IMR-90 (cell line): ENCODE measurements around the gene SLC6A20. TPM values are rescaled to one million over a fixed set of nuclear protein-coding genes. Genes with fewer than 3 reads are reported as not detected.

Source experiments
- ATAC-seq: fragments of 200-7000 bp; cut with Tn5 transposase; 2 replicates; pipeline ENCODE4 v1.9.1; 2020; ENCODE audit warnings: low read depth, mild to moderate bottlenecking, moderate library complexity
- BruUV-seq: library from RNA; stranded (reverse); fragments of 400-500 nt; replicated peaks from 2 replicates; lab custom pipeline; 2021; lab: Mats Ljungman, UMichigan
- CTCF ChIA-PET: fragments of 300-600 bp; formaldehyde crosslinking; extraction: SDS; loops from one replicate; lab custom pipeline; 2021; ENCODE audit warnings: antibody characterized with exemption; lab: Yijun Ruan, JAX
- POLR2A ChIA-PET: fragments of 300-600 bp; sonication (Branson Sonifier 250); formaldehyde crosslinking; loops from one replicate; lab custom pipeline; 2022; ENCODE audit warnings: antibody characterized with exemption; ENCODE audit not compliant: unreplicated experiment; lab: Charles Lee
- DNase-seq: peaks from one replicate; pipeline ENCODE4 v3.0.0; 2013
- H2AFZ ChIP-seq: replicated peaks from 2 replicates; pipeline ENCODE3; 2013; ENCODE audit warnings: low read length, mild to moderate bottlenecking; ENCODE audit not compliant: poor library complexity
- H2AK5ac ChIP-seq: 2 replicates; pipeline ENCODE4 v1.6.1; 2013; ENCODE audit warnings: low read depth, low read length, inconsistent platforms
- H2AK9ac ChIP-seq: replicated peaks from 2 replicates; pipeline ENCODE3; 2013; ENCODE audit warnings: mild to moderate bottlenecking, low read depth, low read length, moderate library complexity; ENCODE audit not compliant: poor library complexity
- H2BK120ac ChIP-seq: 2 replicates; pipeline ENCODE4 v1.6.1; 2013; ENCODE audit warnings: low read depth, low read length, inconsistent platforms
- H2BK15ac ChIP-seq: 3 replicates; pipeline ENCODE4 v1.6.1; 2013; ENCODE audit warnings: low read depth, low read length, inconsistent platforms
- H2BK20ac ChIP-seq: 2 replicates; pipeline ENCODE4 v1.6.1; 2013; ENCODE audit warnings: low read depth, mild to moderate bottlenecking, inconsistent platforms, low read length, moderate library complexity
- H2BK5ac ChIP-seq: 2 replicates; pipeline ENCODE4 v1.6.1; 2013; ENCODE audit warnings: mild to moderate bottlenecking, low read depth, low read length, inconsistent platforms; ENCODE audit not compliant: poor library complexity, severe bottlenecking
- H3K14ac ChIP-seq: replicated peaks from 2 replicates; pipeline ENCODE4 v1.6.1; 2013; ENCODE audit warnings: low read depth, low read length, inconsistent platforms
- H3K18ac ChIP-seq: 2 replicates; pipeline ENCODE4 v1.6.1; 2013; ENCODE audit warnings: low read depth, low read length, control low read depth
- H3K23ac ChIP-seq: 2 replicates; pipeline ENCODE4 v1.6.1; 2013; ENCODE audit warnings: low read depth, low read length, inconsistent platforms
- H3K27ac ChIP-seq: 2 replicates; pipeline ENCODE4 v1.5.1; 2013; ENCODE audit warnings: mild to moderate bottlenecking, control low read depth, low read length; ENCODE audit not compliant: insufficient read depth
- H3K27me3 ChIP-seq: 2 replicates; pipeline ENCODE4 v1.6.1; 2013; ENCODE audit warnings: low read length; ENCODE audit not compliant: control insufficient read depth, insufficient read depth
- H3K36me3 ChIP-seq: 2 replicates; pipeline ENCODE4 v1.6.1; 2013; ENCODE audit warnings: low read length, mixed read lengths; ENCODE audit not compliant: control insufficient read depth, insufficient read depth
- H3K4ac ChIP-seq: 2 replicates; pipeline ENCODE4 v1.6.1; 2013; ENCODE audit warnings: low read depth, low read length, inconsistent platforms
- H3K4me1 ChIP-seq: 2 replicates; pipeline ENCODE4 v1.6.1; 2013; ENCODE audit warnings: low read length, mixed read lengths; ENCODE audit not compliant: control insufficient read depth, insufficient read depth
- H3K4me2 ChIP-seq: 2 replicates; pipeline ENCODE4 v1.6.1; 2013; ENCODE audit warnings: low read depth, mild to moderate bottlenecking, control low read depth, low read length, moderate library complexity
- H3K4me3 ChIP-seq: 2 replicates; pipeline ENCODE4 v1.5.1; 2013; ENCODE audit warnings: low read depth, mild to moderate bottlenecking, control low read depth, low read length, moderate library complexity; ENCODE audit not compliant: insufficient read depth
- H3K56ac ChIP-seq: 2 replicates; pipeline ENCODE4 v1.6.1; 2013; ENCODE audit warnings: low read length, inconsistent platforms; ENCODE audit not compliant: insufficient read depth; ENCODE audit errors: extremely low read depth
- H3K79me1 ChIP-seq, 2 experiments: 2 replicates each; pipeline ENCODE4 v1.6.1; 2013; ENCODE audit warnings: low read length in 2 of 2, inconsistent platforms in 1 of 2, low read depth in 1 of 2
- H3K9ac ChIP-seq: 2 replicates; pipeline ENCODE4 v1.6.1; 2013; ENCODE audit warnings: low read depth, low read length, control low read depth
- H3K9me1 ChIP-seq: 2 replicates; pipeline ENCODE4 v1.6.1; 2013; ENCODE audit warnings: low read length, inconsistent platforms; ENCODE audit not compliant: insufficient read depth
- H3K9me3 ChIP-seq: 2 replicates; pipeline ENCODE4 v1.6.1; 2013; ENCODE audit warnings: low read length; ENCODE audit not compliant: control insufficient read depth, insufficient read depth
- H4K20me1 ChIP-seq: 2 replicates; pipeline ENCODE4 v1.6.1; 2013; ENCODE audit warnings: low read length, inconsistent platforms; ENCODE audit not compliant: insufficient read depth
- H4K5ac ChIP-seq: 2 replicates; pipeline ENCODE4 v1.6.1; 2013; ENCODE audit warnings: mild to moderate bottlenecking, low read depth, low read length, control low read depth
- H4K8ac ChIP-seq, 2 experiments: 2 replicates each; pipeline ENCODE4 v1.6.1; 2013; ENCODE audit warnings: low read depth in 2 of 2, low read length in 2 of 2, control low read depth in 1 of 2, inconsistent platforms in 1 of 2
- H4K91ac ChIP-seq: 2 replicates; pipeline ENCODE4 v1.6.1; 2013; ENCODE audit warnings: low read depth, low read length, inconsistent platforms; ENCODE audit not compliant: insufficient read depth
- CHD1 ChIP-seq: IDR thresholded peaks from 2 replicates; pipeline ENCODE4 v1.6.1; 2012; ENCODE audit warnings: low read depth, low read length, improper control_type of control experiment
- ELK1 ChIP-seq: fragments of 150-350 bp; IDR thresholded peaks from 2 replicates; pipeline ENCODE4 v1.6.1; 2016; ENCODE audit warnings: low read depth, mild to moderate bottlenecking, low read length, moderate library complexity, borderline replicate concordance
- MAFK ChIP-seq: IDR thresholded peaks from 2 replicates; pipeline ENCODE4 v1.6.1; 2012; ENCODE audit warnings: low read depth, low read length, improper control_type of control experiment
- NFE2L2 ChIP-seq: fragments of 150-350 bp; IDR thresholded peaks from 2 replicates; pipeline ENCODE4 v1.6.1; 2016; ENCODE audit warnings: low read depth, mild to moderate bottlenecking, low read length
- RFX5 ChIP-seq: IDR thresholded peaks from 2 replicates; pipeline ENCODE4 v1.8.0; 2012; ENCODE audit warnings: low read depth, mild to moderate bottlenecking, low read length, moderate library complexity
- USF2 ChIP-seq: fragments of 150-350 bp; IDR thresholded peaks from 2 replicates; pipeline ENCODE4 v1.6.1; 2017; ENCODE audit warnings: mild to moderate bottlenecking, antibody characterized with exemption, low read length, low read depth
- WGBS, 2 experiments: methylation state at CpG; one replicate each; pipeline versions ENCODE4 v1.1.5 to v1.1.7; 2013; ENCODE audit warnings: missing lambda C conversion rate in 2 of 2; ENCODE audit not compliant: insufficient read length in 1 of 2; ENCODE audit errors: extremely low coverage in 2 of 2; 5-methylcytosine and 5-hydroxymethylcytosine counted together
- dilution Hi-C: fragments of 300-500 bp; cut with HindIII; formaldehyde crosslinking; loops from one replicate; pipeline ENCODE4 v1.14.3; 2018; ENCODE audit warnings: low sequenced_read_pairs; ENCODE audit not compliant: unreplicated experiment
- in situ Hi-C: fragments of 300-500 bp; cut with MboI; formaldehyde crosslinking; loops from 3 replicates; pipeline ENCODE4 v1.14.3; 2019; ENCODE audit warnings: low sequenced_read_pairs, inconsistent platforms, mixed read lengths
- intact Hi-C: fragments of 100-400 bp; cut with micrococcal nuclease; formaldehyde crosslinking; loops from 2 replicates; pipeline ENCODE4 v1.10.0; 2022
- polyA plus RNA-seq, 3 experiments: library from polyadenylated mRNA; depleted of rRNA; stranded (reverse); fragments of >200 nt; gene quantifications; 2 replicates each; pipeline ENCODE4 v1.2.3, GENCODE V29; 2012; ENCODE audit warnings: low replicate concordance in 1 of 3
- total RNA-seq: library from RNA; depleted of rRNA; stranded (reverse); fragments of >200 nt; gene quantifications from 2 replicates; pipeline ENCODE4 v1.2.3, GENCODE V29; 2012

The SLC6A20 gene
- total and polyA plus RNA-seq, 2 of the 4 experiments (the other 2 are of a cell fraction) = not detected

GRCh38 chr3:45741742-45742460 lies 54.4 kb downstream of the SLC6A20 start:
- H3K4me2 ChIP-seq = no peak overlapping the region
- H3K9ac ChIP-seq = no peak overlapping the region
- H2BK120ac ChIP-seq = no peak overlapping the region
- ChIA-PET POLR2A (no interaction called here), CTCF (no interaction called here)
- peaks cover 0 to 10% of the 10 kb centered on the region in 2 experiments for H3K79me1 ChIP-seq
- no peak overlapping the region for H3K14ac ChIP-seq
- dilution Hi-C loops = no loop called here
- H3K9me1 ChIP-seq = peaks cover 5% of the 10 kb centered on the region; the same call in 1 of the 2 replicates
- no peak overlapping the region for H2AK5ac ChIP-seq
- DNase-seq = no peak
- no peak overlapping the region for H4K8ac ChIP-seq
- H4K91ac ChIP-seq = no peak overlapping the region
- no peak overlapping the region for H2BK5ac ChIP-seq
- H3K9me3 ChIP-seq = no peaks in the 10 kb centered on the region
- no peak overlapping the region for H3K27ac ChIP-seq
- H3K36me3 ChIP-seq = peaks cover 48% of the 10 kb centered on the region
- H2BK20ac ChIP-seq = no peak overlapping the region
- H2AFZ ChIP-seq = no peak overlapping the region
- TF ChIP-seq ELK1 (no peak), CHD1 (no peak), MAFK (no peak), USF2 (no peak), NFE2L2 (no peak), RFX5 (no peak)
- H3K4me3 ChIP-seq = no peak overlapping the region
- no peak overlapping the region for H3K4ac ChIP-seq
- H3K56ac ChIP-seq = no peak overlapping the region
- ATAC-seq = no peak
- no peaks in the 10 kb centered on the region for H3K27me3 ChIP-seq
- no peaks in the 10 kb centered on the region for H3K4me1 ChIP-seq
- in situ Hi-C loops = no loop called here
- intact Hi-C loops = no loop called here
- H2BK15ac ChIP-seq = no peak overlapping the region
- no TSS peak for BruUV-seq
- no peak overlapping the region for H3K23ac ChIP-seq
- H4K20me1 ChIP-seq = no peaks in the 10 kb centered on the region
- no peak overlapping the region for H3K18ac ChIP-seq
- H4K5ac ChIP-seq = no peak overlapping the region
- H2AK9ac ChIP-seq = no peak overlapping the region
- WGBS, 2 experiments = 60% methylated on average over 1 of the region's 6 CpGs; no CpG with 5 or more reads in 1 of the 2 experiments
